ENCODE results near the gene TMEM94. TPM values are rescaled to one million over a fixed set of nuclear protein-coding genes. Genes with fewer than 3 reads are reported as not detected.

Gene TMEM94
- total and polyA plus RNA-seq, 2 of the 13 experiments (the other 11 are each of a cell fraction or from before 2014, with no cell fraction given), result 32.6 to 134 TPM

DNA sequence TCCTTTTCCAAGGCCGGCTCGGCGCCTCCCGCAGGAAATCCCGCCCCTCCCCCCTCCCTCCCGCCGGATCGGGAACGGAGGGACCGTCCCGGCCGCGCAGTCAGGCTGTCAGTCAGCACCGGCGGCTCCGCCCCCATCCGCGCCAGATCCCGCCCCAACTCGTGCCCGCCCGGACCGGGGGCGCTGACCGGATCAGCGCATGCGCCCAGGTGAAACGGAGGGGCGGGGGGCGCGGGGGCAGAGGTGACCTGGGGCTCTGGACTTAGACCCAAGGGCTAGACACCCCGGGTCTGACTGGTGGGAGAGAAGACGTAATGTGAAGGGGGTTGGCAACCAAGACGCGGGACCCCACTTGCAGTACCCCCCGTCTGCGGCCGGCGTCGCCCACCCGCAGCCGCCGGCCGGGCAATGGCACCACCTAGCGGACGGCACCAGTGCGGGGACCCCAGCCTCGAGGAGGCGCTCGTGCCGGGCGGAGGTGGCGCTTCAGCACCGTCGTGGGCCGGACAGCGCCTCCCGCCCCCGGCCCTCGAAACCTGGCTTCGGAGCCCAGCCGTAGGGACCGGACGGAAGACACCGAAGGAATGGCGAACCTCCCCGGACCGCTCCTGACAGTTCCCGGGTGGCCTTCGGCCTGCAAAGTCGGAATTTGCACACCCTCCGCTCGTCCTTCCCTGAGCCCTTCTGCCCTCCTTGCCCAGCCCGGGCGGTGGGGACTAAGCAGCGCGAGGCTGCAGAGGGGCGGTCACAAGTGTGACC lies 59.2 kb downstream of the TMEM94 start, which contains the start of gene CASKIN2 (continued):
- TF ChIP-seq, protein P1, sequence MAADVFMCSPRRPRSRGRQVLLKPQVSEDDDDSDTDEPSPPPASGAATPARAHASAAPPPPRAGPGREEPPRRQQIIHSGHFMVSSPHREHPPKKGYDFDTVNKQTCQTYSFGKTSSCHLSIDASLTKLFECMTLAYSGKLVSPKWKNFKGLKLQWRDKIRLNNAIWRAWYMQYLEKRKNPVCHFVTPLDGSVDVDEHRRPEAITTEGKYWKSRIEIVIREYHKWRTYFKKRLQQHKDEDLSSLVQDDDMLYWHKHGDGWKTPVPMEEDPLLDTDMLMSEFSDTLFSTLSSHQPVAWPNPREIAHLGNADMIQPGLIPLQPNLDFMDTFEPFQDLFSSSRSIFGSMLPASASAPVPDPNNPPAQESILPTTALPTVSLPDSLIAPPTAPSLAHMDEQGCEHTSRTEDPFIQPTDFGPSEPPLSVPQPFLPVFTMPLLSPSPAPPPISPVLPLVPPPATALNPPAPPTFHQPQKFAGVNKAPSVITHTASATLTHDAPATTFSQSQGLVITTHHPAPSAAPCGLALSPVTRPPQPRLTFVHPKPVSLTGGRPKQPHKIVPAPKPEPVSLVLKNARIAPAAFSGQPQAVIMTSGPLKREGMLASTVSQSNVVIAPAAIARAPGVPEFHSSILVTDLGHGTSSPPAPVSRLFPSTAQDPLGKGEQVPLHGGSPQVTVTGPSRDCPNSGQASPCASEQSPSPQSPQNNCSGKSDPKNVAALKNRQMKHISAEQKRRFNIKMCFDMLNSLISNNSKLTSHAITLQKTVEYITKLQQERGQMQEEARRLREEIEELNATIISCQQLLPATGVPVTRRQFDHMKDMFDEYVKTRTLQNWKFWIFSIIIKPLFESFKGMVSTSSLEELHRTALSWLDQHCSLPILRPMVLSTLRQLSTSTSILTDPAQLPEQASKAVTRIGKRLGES (CRISPR knock-in tag; IDR thresholded peaks at IDR 0.05; ENCODE audit: borderline replicate concordance), result peak; percentile 85; the same call in 1 of the 2 replicates
- no peak for TF ChIP-seq ZNF674 (CRISPR knock-in tag; IDR thresholded peaks at IDR 0.05; ENCODE audit: low read depth)
- peak; percentile 98 for TF ChIP-seq ZIK1 (CRISPR knock-in tag; IDR thresholded peaks at IDR 0.05; ENCODE audit: borderline replicate concordance, low read depth)
- TF ChIP-seq, protein P2, sequence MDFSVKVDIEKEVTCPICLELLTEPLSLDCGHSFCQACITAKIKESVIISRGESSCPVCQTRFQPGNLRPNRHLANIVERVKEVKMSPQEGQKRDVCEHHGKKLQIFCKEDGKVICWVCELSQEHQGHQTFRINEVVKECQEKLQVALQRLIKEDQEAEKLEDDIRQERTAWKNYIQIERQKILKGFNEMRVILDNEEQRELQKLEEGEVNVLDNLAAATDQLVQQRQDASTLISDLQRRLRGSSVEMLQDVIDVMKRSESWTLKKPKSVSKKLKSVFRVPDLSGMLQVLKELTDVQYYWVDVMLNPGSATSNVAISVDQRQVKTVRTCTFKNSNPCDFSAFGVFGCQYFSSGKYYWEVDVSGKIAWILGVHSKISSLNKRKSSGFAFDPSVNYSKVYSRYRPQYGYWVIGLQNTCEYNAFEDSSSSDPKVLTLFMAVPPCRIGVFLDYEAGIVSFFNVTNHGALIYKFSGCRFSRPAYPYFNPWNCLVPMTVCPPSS (IDR thresholded peaks at IDR 0.05), result no peak
- 0 out of 2 replicates have a peak, but pooled peaks have one; percentile 8 for TF ChIP-seq ELF3 (CRISPR knock-in tag; IDR thresholded peaks at IDR 0.05)
- TF ChIP-seq ZBTB42 (CRISPR knock-in tag; IDR thresholded peaks at IDR 0.05), result peak; percentile 97
- TF ChIP-seq IRF2 (CRISPR knock-in tag; IDR thresholded peaks at IDR 0.05), result peak; percentile 67
- peak; percentile 89 for TF ChIP-seq ZSCAN25 (CRISPR knock-in tag; IDR thresholded peaks at IDR 0.05)
- TF ChIP-seq ZNF451 (CRISPR knock-in tag; IDR thresholded peaks at IDR 0.05), result peak; percentile 97; the same call in 1 of the 2 replicates
- TF ChIP-seq RFXANK (CRISPR knock-in tag; IDR thresholded peaks at IDR 0.05), result peak; percentile 68; the same call in 1 of the 2 replicates
- no peak for TF ChIP-seq GATAD1 (CRISPR knock-in tag; IDR thresholded peaks at IDR 0.05)
- TF ChIP-seq ZNF577 (CRISPR knock-in tag; IDR thresholded peaks at IDR 0.05; ENCODE audit: borderline replicate concordance, low read depth), result 0 out of 2 replicates have a peak, but pooled peaks have one; percentile 90
- peak; percentile 63 for TF ChIP-seq RARA (CRISPR knock-in tag; IDR thresholded peaks at IDR 0.05)
- TF ChIP-seq TAF15 (IDR thresholded peaks at IDR 0.05; ENCODE audit: low read depth, low read length, poor library complexity, severe bottlenecking), result peak; percentile 19
- peak; percentile 95 for TF ChIP-seq ZNF468 (CRISPR knock-in tag; IDR thresholded peaks at IDR 0.05)
- TF ChIP-seq ZSCAN30 (CRISPR knock-in tag; IDR thresholded peaks at IDR 0.05), result peak; percentile 98; the same call in 1 of the 2 replicates
- peak; percentile 94 for TF ChIP-seq SAFB2 (CRISPR knock-in tag; IDR thresholded peaks at IDR 0.05; ENCODE audit: borderline replicate concordance, low read depth)
- TF ChIP-seq MXD4 (CRISPR knock-in tag; IDR thresholded peaks at IDR 0.05), result peak; percentile 92
- TF ChIP-seq ZNF224 (CRISPR knock-in tag; IDR thresholded peaks at IDR 0.05), result 0 out of 2 replicates have a peak, but pooled peaks have one; percentile 80
- no peak; the same call in 1 of the 2 replicates for TF ChIP-seq ELK4 (CRISPR knock-in tag; IDR thresholded peaks at IDR 0.05; ENCODE audit: borderline replicate concordance)
- peak; percentile 77 for TF ChIP-seq REXO4 (CRISPR knock-in tag; IDR thresholded peaks at IDR 0.05; ENCODE audit: borderline replicate concordance)
- TF ChIP-seq, protein P3, sequence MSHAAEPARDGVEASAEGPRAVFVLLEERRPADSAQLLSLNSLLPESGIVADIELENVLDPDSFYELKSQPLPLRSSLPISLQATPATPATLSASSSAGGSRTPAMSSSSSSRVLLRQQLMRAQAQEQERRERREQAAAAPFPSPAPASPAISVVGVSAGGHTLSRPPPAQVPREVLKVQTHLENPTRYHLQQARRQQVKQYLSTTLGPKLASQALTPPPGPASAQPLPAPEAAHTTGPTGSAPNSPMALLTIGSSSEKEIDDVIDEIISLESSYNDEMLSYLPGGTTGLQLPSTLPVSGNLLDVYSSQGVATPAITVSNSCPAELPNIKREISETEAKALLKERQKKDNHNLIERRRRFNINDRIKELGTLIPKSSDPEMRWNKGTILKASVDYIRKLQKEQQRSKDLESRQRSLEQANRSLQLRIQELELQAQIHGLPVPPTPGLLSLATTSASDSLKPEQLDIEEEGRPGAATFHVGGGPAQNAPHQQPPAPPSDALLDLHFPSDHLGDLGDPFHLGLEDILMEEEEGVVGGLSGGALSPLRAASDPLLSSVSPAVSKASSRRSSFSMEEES (CRISPR knock-in tag; IDR thresholded peaks at IDR 0.05), result peak; percentile 92
- TF ChIP-seq CEBPB (IDR thresholded peaks at IDR 0.05; ENCODE audit: borderline replicate concordance, low read depth, low read length), result no peak

Measured in HepG2 (cell line).